Adrenal gland (tissue), 5 donors: ENCODE measurements around the gene GPR31.

ENCODE experiments used
- POLR2A ChIP-seq, 2 donors: fragments of 450-650 bp; IDR thresholded peaks; one replicate each; pipeline ENCODE4 v1.6.1; 2017; ENCODE audit warnings: antibody characterized with exemption in 2 of 2, mild to moderate bottlenecking in 2 of 2, moderate library complexity in 1 of 2
- TF ChIP-seq, protein P1 (sequence below), 6 experiments: fragments of 450-650 bp in 4 of 6; fragments of 200-600 bp in 2 of 6; sonication (generic) in 1 of 6; IDR thresholded peaks; 1 replicate in 5 of 6; 2 replicates in 1 of 6; pipeline versions ENCODE4 v1.5.1 to v1.8.0; 2016 to 2021; ENCODE audit warnings: antibody characterized with exemption in 6 of 6, mild to moderate bottlenecking in 2 of 6, moderate library complexity in 1 of 6
- donor health status: DM: no; HTN: no; CAD: no.

DNA sequence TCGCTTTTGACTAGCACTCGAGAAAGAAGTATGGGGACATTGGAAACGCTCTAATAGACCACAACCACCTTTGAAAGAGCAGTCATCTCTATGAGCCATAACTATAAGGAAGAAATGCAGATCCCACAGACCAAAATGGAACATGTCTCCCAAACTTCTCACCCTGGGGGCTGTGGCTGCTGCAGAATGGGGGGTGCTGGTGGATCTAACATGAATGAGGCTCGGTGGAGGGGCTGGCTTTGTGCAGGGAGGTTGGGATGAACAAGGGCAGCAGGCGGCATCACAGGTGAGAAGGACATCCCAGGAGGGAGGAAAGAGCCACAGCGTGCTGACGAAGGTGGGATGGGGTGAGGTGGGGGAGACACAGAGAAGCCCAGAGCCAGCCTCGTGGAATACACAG is 45.4 kb downstream of the GPR31 start:
- TF ChIP-seq, protein P1, sequence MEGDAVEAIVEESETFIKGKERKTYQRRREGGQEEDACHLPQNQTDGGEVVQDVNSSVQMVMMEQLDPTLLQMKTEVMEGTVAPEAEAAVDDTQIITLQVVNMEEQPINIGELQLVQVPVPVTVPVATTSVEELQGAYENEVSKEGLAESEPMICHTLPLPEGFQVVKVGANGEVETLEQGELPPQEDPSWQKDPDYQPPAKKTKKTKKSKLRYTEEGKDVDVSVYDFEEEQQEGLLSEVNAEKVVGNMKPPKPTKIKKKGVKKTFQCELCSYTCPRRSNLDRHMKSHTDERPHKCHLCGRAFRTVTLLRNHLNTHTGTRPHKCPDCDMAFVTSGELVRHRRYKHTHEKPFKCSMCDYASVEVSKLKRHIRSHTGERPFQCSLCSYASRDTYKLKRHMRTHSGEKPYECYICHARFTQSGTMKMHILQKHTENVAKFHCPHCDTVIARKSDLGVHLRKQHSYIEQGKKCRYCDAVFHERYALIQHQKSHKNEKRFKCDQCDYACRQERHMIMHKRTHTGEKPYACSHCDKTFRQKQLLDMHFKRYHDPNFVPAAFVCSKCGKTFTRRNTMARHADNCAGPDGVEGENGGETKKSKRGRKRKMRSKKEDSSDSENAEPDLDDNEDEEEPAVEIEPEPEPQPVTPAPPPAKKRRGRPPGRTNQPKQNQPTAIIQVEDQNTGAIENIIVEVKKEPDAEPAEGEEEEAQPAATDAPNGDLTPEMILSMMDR (IDR thresholded peaks at IDR 0.05) = no peak
- TF ChIP-seq POLR2A (IDR thresholded peaks at IDR 0.05) = no peak
